ENCODE measurements around the gene PDE7B.
A peak's percentile ranks its signal among the peaks of the same experiment; 100 is the strongest.
"Not testable (repeated sequence)": the region's sequence is repeated elsewhere in the genome, so short reads cannot be mapped to it uniquely, and the experiment has no call there.

PDE7B gene

DNA sequence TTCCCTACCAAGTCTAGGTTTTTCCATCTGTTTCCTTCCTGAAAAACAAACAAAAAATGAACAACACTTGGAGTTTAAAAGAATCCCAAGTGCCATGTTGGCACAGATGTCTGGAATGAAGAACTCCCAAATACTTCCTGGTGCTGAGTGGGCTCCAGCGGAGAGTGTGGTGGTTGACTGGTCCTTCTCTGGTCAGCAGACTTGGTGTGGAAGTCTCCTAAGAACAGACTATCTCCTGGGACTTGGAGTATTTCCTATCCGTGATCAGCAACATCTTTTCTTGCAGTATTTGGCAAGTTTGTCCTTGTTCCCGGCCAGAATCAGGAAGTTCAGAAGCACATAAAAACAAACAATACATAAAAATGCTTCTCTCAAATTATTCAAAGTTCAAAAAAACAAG lies 244.5 kb downstream of the PDE7B start:
- DNase-seq (ENCODE audit: low spot score): no peak
- no peak for FAIRE-seq

DNA sequence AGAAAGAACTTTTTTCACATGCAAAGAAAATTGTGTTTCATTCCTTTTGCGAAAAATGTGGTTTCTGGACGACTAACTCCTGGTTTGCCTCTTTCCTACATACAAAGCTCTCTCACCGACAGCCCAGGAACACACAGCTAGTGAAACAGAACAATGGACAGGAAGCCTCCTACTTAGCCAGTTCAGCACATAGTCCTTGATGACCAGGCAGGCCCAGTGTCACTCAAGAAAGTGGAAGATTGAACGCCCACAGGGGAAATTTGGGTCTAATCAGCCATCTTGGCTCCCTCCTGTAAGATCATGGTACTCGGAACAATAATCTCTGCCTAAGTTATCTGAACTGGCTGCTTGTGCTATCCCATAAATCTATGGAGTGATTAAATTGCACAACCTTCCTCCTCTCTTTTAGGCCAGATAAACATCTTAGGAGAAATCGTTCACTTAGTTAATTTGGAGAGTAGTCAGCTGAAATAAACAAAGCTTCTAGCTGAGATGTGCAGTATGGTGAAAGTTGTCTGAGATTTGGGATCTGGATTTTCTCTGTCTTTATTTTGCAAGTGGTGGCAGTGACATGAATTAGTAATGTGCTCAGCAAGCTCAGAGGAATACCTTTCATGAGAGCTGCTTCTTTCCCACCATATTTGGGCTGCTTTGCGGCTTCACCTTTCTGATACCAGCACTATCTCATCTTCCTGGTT lies 251.6 kb downstream of the PDE7B start:
- FAIRE-seq: no peak
- DNase-seq (ENCODE audit: low spot score): no peak

DNA sequence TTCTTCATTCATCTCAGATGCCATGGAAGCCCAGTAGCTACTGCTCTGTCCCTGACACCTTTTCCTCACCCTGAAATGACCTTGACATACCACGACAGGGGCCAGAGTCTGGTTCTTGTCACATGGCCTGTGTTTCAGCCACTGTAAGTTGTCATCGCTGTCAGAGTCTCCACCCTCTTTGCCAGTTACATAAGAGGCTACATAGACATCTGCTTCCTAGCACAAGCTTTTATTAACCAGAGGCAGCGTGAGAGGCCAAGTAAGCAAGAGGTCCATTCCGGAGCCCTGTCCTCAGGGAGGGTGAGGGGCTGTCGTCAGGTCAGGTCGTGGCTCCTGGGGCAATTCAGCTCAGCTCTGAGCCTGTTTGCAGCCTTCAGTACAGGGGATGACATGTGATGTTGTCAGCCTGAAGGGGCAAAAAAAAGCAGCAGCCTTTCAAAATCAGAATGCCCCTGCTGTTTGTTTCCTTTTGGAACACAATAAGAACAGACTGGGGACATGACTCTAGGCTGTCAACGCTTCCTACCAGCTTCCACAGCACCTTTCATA lies 252.3 kb downstream of the PDE7B start:
- FAIRE-seq (no peak), DNase-seq (ENCODE audit: low spot score) (no peak)

DNA sequence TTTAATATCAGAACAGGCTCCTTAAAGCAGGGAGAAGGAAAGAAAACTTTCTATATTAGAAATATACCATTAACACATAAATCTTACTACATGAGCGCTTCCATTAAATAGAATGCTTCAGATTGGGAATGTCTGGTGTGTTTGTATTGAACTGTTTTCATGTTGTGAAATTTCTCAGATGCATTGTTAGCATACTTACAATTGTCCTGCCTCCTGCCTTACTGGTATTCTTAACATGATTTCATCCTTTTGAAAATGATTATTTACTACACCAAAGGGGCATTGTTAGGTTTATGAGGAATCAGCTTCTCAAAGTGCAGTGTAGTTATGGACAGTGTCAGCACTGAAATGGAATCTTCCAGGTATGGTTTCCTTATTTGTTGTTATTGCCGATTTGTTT lies 253.1 kb downstream of the PDE7B start:
- FAIRE-seq (no peak), DNase-seq (ENCODE audit: low spot score) (no peak)

DNA sequence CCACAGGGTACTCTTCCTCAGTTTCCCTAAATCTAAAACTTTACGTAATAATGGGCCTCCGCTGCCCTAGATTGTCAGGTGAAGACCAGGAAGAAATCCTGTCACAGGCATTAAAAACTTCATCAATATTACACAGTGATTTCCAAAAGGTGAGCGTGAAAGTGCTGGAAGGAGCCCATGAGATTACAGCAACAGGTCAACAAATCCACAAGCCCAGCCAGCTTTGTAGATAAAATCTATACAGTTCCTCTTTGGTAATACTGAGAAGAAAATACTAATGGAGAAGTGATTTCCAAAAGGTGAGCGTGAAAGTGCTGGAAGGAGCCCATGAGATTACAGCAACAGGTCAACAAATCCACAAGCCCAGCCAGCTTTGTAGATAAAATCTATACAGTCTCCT lies 254.3 kb downstream of the PDE7B start:
- not testable (repeated sequence) for DNase-seq (ENCODE audit: low spot score); FAIRE-seq

GRCh38 chr6:136108361-136108945 lies 257.0 kb downstream of the PDE7B start:
- FAIRE-seq (no peak), DNase-seq (ENCODE audit: low spot score) (no peak)

- FAIRE-seq: no peak
Measured at GRCh38 chr6:136111831-136112230, 260.3 kb downstream of the PDE7B start.

GRCh38 chr6:136112262-136112661 lies 260.8 kb downstream of the PDE7B start:
- DNase-seq (ENCODE audit: low spot score) (no peak), FAIRE-seq (no peak)

More at GRCh38 chr6:136111831-136112230, 260.3 kb downstream of the PDE7B start:
- DNase-seq (ENCODE audit: low spot score): no peak

DNA sequence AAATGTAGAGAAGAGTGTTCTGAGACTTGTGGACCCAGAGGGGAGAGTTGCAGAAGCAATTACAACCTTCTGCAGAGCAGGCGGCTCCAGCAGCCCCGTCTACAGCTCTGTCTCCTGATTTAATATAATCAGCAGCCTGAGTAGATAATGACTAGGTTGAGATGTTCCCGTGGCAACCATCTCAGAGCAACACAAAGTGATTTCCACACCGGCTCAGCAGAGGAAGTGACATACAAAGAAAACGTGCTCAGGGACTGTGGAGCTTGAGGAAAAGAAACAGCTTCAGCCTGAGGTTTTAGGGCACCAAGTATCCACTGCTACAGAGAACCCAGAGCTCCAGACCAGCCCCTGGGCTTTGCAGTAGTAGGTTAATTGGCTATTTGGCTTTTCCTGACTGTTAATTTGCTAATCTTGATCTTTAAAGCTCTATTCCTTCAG lies 262.3 kb downstream of the PDE7B start:
- FAIRE-seq (no peak), DNase-seq (ENCODE audit: low spot score) (no peak)

DNA sequence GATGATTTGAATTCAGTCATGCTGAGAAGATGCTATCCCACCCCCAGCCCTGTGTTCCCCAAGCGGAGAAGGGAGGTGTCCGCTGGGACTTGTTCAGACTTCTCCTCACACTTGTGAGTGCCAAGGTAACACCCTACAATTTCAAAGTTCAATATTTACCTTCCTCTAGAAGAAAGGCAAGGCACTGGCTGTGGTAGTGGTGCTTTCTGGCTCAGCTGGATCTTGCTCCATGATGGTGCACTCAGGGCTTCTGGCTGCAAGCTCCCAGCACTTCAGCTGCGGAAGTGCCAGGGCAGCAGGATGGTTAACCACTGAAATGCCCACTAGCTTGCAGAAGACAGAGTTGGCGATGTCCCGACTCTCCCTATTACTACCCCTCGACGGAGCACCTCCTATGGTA lies 263.2 kb downstream of the PDE7B start:
- FAIRE-seq (no peak), DNase-seq (ENCODE audit: low spot score) (no peak)

DNA sequence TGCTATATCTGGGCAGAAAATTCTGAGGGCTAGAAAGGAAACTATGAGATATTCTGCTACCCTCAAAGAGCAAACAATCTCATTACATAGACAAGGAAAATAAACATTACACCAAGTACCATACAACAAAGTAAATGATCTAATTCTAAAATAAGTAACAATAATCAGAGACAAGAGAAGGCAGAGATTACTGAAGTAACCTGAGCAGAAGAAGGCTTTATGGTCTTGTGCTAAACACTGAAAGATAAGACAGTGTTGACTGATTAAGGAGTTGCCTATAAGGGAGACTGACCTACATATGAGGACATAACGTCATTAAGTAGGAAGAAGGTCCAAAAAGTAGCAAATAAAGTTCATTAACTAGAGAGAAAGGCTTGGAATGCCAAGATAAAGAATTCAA lies 264.4 kb downstream of the PDE7B start:
- DNase-seq (ENCODE audit: low spot score): no peak
- FAIRE-seq: no peak

DNA sequence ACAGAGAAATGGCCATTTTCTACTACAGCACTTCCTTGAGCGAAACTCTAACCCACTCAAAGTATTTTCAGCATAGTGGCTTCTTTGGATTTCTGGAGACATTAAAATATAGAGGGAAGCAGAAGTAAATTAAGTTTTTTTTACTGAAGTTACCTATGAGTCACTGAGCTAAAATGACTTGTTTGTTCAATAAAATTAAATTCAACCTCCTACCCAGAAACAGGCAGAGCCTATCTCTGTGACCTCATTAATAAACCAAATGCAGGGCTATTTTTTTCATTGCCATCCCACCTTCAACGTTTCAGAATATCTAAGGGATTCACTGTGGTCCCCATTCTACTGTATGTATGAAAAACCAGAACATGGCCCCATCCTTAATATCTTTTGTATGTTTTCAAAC lies 265.6 kb downstream of the PDE7B start:
- no peak for DNase-seq (ENCODE audit: low spot score)
- no peak for FAIRE-seq

DNA sequence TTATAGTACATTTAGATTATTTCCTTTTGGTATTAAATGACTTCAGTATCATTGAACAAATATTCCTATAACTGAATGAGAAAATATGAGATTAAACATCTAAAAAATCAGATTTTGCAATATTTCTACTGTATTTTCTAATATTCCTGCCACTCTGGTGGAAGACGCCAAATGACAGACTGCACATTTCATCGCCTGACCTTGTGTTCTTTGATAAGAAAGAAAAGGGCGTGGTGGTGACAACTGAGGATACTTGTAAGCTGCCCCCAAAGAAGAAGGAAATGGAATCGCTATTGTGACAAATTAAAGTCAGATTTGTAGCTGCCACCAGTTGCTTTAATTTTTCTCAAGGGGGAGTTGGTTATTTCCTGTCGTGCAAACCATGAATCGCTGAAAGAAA lies 267.3 kb downstream of the PDE7B start:
- no peak for FAIRE-seq
- DNase-seq (ENCODE audit: low spot score): no peak

DNA sequence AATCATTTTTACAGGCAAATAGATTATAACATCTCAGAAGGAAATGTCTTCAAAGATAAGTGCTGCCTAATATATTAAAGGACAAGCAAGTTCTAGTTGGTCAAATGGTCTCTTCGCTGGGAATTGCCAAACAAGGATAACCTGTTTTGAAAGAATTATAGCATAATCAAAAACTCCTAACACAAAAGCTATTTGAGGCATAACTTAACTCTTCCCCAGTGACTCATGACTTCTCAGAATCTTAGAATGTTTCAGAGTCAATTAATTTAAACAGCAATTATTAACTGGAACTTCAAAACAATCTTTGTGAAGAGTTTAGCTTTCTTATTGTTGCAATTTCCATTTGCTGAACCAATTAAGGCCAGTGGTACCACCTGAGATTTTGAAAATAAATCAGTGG lies 272.0 kb downstream of the PDE7B start:
- DNase-seq (ENCODE audit: low spot score) (no peak), FAIRE-seq (no peak)

GRCh38 chr6:136125585-136125984 lies 274.1 kb downstream of the PDE7B start:
- DNase-seq (ENCODE audit: low spot score): no peak

GRCh38 chr6:136127873-136128272 lies 276.4 kb downstream of the PDE7B start:
- DNase-seq (ENCODE audit: low spot score): no peak
- no peak for FAIRE-seq

More at GRCh38 chr6:136125585-136125984, 274.1 kb downstream of the PDE7B start:
- no peak for FAIRE-seq

GRCh38 chr6:136129365-136129764 lies 277.9 kb downstream of the PDE7B start:
- DNase-seq (ENCODE audit: low spot score): no peak
- FAIRE-seq: no peak

GRCh38 chr6:136134268-136134667 lies 282.8 kb downstream of the PDE7B start:
- FAIRE-seq (no peak), DNase-seq (ENCODE audit: low spot score) (no peak)

DNA sequence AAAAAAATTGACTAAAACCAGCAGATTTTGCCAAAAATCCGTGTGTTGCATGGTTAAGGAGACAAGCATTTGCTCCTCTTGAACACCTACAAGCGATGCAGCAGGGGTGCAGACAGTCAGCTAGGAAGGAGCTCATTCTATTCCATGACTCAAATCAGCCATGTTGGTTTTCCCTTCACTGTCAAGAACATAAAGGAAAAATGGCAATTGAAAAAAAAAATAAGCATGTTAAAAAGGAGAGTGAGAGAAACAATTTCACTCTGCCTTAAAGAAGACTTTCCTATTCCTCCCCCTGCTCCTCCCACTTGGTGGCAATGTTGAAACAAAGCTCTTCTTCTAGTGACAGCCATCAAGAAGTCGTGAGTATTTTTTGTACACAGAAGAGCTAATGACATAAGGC lies 283.2 kb downstream of the PDE7B start:
- DNase-seq (ENCODE audit: low spot score) (no peak), FAIRE-seq (no peak)

DNA sequence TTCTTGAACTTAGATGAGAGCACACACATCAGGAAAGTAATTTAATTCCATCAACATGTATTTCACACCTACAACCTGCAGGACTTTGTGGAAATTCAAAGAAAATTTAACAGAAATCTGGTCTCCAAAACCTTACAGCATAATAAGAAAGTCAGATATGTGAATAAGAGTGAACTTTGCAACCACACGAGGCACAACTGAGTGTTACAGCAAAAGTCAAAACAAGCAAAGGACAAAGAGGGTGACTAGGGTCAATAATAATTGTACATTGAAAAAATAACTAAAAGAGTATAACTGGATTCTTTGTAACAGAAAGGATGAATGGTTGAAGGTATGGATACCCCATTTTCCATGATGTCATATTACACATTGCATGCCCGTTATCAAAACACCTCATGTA lies 284.8 kb downstream of the PDE7B start:
- DNase-seq (ENCODE audit: low spot score) (no peak), FAIRE-seq (no peak)

GRCh38 chr6:136137008-136137692 lies 285.6 kb downstream of the PDE7B start:
- FAIRE-seq (no peak), DNase-seq (ENCODE audit: low spot score) (peak; percentile 22)

DNA sequence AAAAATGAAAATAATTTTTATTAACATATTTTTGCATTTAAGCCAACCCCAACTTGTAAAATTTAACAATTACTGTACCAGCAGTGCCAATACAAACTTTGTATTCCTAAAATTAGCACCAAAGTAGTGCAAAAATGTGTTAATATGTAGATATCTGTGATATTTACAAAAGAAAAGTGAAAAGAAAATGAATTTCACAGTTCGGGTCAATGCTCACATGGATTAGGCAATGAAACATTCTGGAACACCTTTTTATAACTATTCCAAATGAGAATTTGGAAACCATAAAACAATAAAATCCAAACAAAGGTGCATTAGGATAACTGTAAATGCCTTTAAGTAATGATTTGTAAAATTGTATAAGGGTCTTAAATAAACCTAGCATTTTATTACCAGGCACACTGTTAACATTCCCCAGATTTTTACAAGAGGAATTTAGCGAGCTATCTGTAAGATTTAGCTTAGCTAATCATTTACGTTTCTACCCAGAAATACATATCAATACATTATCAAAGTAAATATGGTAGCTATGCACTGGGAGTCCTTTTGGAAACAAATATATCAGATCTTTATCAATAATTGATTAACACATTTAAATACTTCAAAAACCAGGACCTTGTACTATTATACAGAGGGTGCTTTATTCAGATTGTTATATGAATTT lies 286.4 kb downstream of the PDE7B start:
- DNase-seq (ENCODE audit: low spot score): no peak
- FAIRE-seq: no peak
